GM19468 (cell line): ENCODE measurements around the gene MAN2A1.

Source experiments
- ATAC-seq: cut with Tn5 transposase; IDR thresholded peaks from one replicate; pipeline ENCODE4 v1.9.1; 2021; ENCODE audit warnings: mild to moderate bottlenecking, moderate library complexity, moderate number of reproducible peaks; ENCODE audit not compliant: unreplicated experiment; ENCODE audit errors: extremely low read depth

Gene MAN2A1

GRCh38 chr5:109689740-109690241 is at the start of gene MAN2A1:
Gene MAN2A1 (plus strand): TSS chr5:109689927. CDS start chr5:109690418, 491 bp downstream.
- peak; percentile 17 for ATAC-seq

GRCh38 chr5:109640976-109641375 is 48.8 kb upstream of the MAN2A1 start:
- ATAC-seq, result no peak

GRCh38 chr5:109643791-109644350 is 45.9 kb upstream of the MAN2A1 start:
- ATAC-seq, result no peak

GRCh38 chr5:109644829-109645228 is 44.9 kb upstream of the MAN2A1 start:
- ATAC-seq, result no peak

- no peak for ATAC-seq
Measured at GRCh38 chr5:109645707-109646192, 44.0 kb upstream of the MAN2A1 start.

GRCh38 chr5:109649318-109649717 is 40.4 kb upstream of the MAN2A1 start:
- ATAC-seq, result no peak

GRCh38 chr5:109650493-109650892 is 39.2 kb upstream of the MAN2A1 start:
- ATAC-seq, result no peak

GRCh38 chr5:109652096-109652495 is 37.6 kb upstream of the MAN2A1 start:
- no peak for ATAC-seq

- no peak for ATAC-seq
Measured at GRCh38 chr5:109653042-109653441, 36.7 kb upstream of the MAN2A1 start.

- no peak for ATAC-seq
Measured at GRCh38 chr5:109653561-109654239, 36.0 kb upstream of the MAN2A1 start.

GRCh38 chr5:109654455-109654854 is 35.3 kb upstream of the MAN2A1 start:
- ATAC-seq, result no peak

- no peak for ATAC-seq
Measured at GRCh38 chr5:109655841-109656240, 33.9 kb upstream of the MAN2A1 start.

GRCh38 chr5:109656829-109657228 is 32.9 kb upstream of the MAN2A1 start:
- ATAC-seq, result no peak

- ATAC-seq, result no peak
Measured at GRCh38 chr5:109659901-109660300, 29.8 kb upstream of the MAN2A1 start.

- no peak for ATAC-seq
Measured at GRCh38 chr5:109660301-109660700, 29.4 kb upstream of the MAN2A1 start.

- ATAC-seq, result no peak
Measured at GRCh38 chr5:109668237-109668636, 21.5 kb upstream of the MAN2A1 start.

- ATAC-seq, result peak; percentile 81
Measured at GRCh38 chr5:109668668-109669422, 20.9 kb upstream of the MAN2A1 start.

- no peak for ATAC-seq
Measured at GRCh38 chr5:109669991-109670706, 19.6 kb upstream of the MAN2A1 start.

- no peak for ATAC-seq
Measured at GRCh38 chr5:109671136-109671535, 18.6 kb upstream of the MAN2A1 start.

GRCh38 chr5:109674596-109674995 is 15.1 kb upstream of the MAN2A1 start:
- ATAC-seq, result no peak
